GM23338 (cell line): ENCODE results near the gene MED16. TPM values are rescaled to one million over a fixed set of nuclear protein-coding genes. Genes with fewer than 3 reads are reported as not detected.
"Not testable (repeated sequence)": the region's sequence is repeated elsewhere in the genome, so short reads cannot be mapped to it uniquely, and the experiment has no call there.

Source experiments
- ATAC-seq: fragments of 200-7000 bp; cut with Tn5 transposase; 3 replicates; pipeline ENCODE4 v1.9.1; 2020
- DNase-seq: peaks from one replicate; pipeline ENCODE4 v3.0.0-alpha.2; 2015; ENCODE audit warnings: low spot score
- H2AFZ ChIP-seq: fragments of 200-600 bp; sonication (generic); 2 replicates; pipeline ENCODE4 v1.8.0; 2016; ENCODE audit warnings: antibody characterized with exemption, mild to moderate bottlenecking, moderate library complexity
- H3F3A ChIP-seq: fragments of 200-600 bp; sonication (generic); replicated peaks from 2 replicates; pipeline ENCODE4 v1.8.0; 2017; ENCODE audit warnings: antibody characterized with exemption, mixed run types, low read depth
- H3K27ac ChIP-seq: fragments of 200-600 bp; sonication (generic); 2 replicates; pipeline ENCODE4 v1.6.1; 2016; ENCODE audit warnings: low read depth
- H3K27me3 ChIP-seq: fragments of 200-600 bp; sonication (generic); 2 replicates; pipeline ENCODE4 v1.8.0; 2016; ENCODE audit warnings: mild to moderate bottlenecking, mixed run types, moderate library complexity; ENCODE audit not compliant: insufficient read depth
- H3K36me3 ChIP-seq: fragments of 200-600 bp; sonication (generic); 2 replicates; pipeline ENCODE4 v1.8.0; 2016; ENCODE audit warnings: mild to moderate bottlenecking; ENCODE audit not compliant: insufficient read depth
- H3K4me1 ChIP-seq: fragments of 200-600 bp; sonication (generic); 2 replicates; pipeline ENCODE4 v1.8.0; 2016; ENCODE audit warnings: mild to moderate bottlenecking, moderate library complexity; ENCODE audit not compliant: insufficient read depth
- H3K4me2 ChIP-seq: fragments of 200-600 bp; sonication (generic); 2 replicates; pipeline ENCODE4 v1.7.1; 2017; ENCODE audit warnings: mixed run types
- H3K4me3 ChIP-seq: fragments of 200-600 bp; sonication (generic); 2 replicates; pipeline ENCODE4 v1.6.1; 2016; ENCODE audit warnings: mixed run types
- H3K79me2 ChIP-seq: fragments of 200-600 bp; sonication (generic); replicated peaks from 2 replicates; pipeline ENCODE4 v1.8.0; 2017; ENCODE audit warnings: mild to moderate bottlenecking; ENCODE audit not compliant: insufficient read depth
- H3K9me2 ChIP-seq: fragments of 200-600 bp; sonication (generic); 2 replicates; pipeline ENCODE4 v1.8.0; 2017; ENCODE audit not compliant: insufficient read depth
- H4K20me1 ChIP-seq: fragments of 200-600 bp; sonication (generic); replicated peaks from 2 replicates; pipeline ENCODE4 v1.8.0; 2017; ENCODE audit warnings: mild to moderate bottlenecking; ENCODE audit not compliant: insufficient read depth
- H3K27ac Mint-ChIP-seq: 2 replicates; pipeline ENCODE4 v1.8.0; 2020; ENCODE audit warnings: inconsistent platforms, mild to moderate bottlenecking, moderate library complexity, mixed read lengths
- H3K27me3 Mint-ChIP-seq: 3 replicates; pipeline ENCODE4 v1.8.0; 2022; ENCODE audit warnings: low read depth, mild to moderate bottlenecking, moderate library complexity, mixed read lengths, inconsistent platforms; ENCODE audit not compliant: insufficient read depth, poor library complexity
- H3K36me3 Mint-ChIP-seq: 3 replicates; pipeline ENCODE4 v1.8.0; 2021; ENCODE audit warnings: low read depth, mild to moderate bottlenecking, inconsistent platforms, moderate library complexity, mixed read lengths
- H3K4me1 Mint-ChIP-seq: 3 replicates; pipeline ENCODE4 v1.8.0; 2020; ENCODE audit warnings: mild to moderate bottlenecking, inconsistent platforms, mixed read lengths
- H3K4me3 Mint-ChIP-seq: 3 replicates; pipeline ENCODE4 v1.8.0; 2021; ENCODE audit warnings: moderate library complexity, mild to moderate bottlenecking, inconsistent platforms, mixed read lengths
- H3K9me3 Mint-ChIP-seq: 3 replicates; pipeline ENCODE4 v1.8.0; 2020; ENCODE audit warnings: moderate library complexity, mild to moderate bottlenecking, inconsistent platforms, mixed read lengths
- JUNB ChIP-seq: IDR thresholded peaks from one replicate; pipeline ENCODE4 v1.6.1; 2016; ENCODE audit warnings: antibody characterized with exemption; ENCODE audit not compliant: unreplicated experiment
- STAT1 ChIP-seq: IDR thresholded peaks from one replicate; pipeline ENCODE4 v1.6.1; 2016; ENCODE audit warnings: antibody characterized with exemption; ENCODE audit not compliant: unreplicated experiment
- polyA plus RNA-seq: library from polyadenylated mRNA; unstranded; fragments of >200 nt; fragmentation: Nextera tagmentation; extraction: Ambion mirVana; gene quantifications from 2 replicates; pipeline ENCODE4 v1.2.1, GENCODE V29; 2016
- total RNA-seq: library from RNA; depleted of rRNA; stranded (reverse); fragments of >200 nt; shearing (Covaris generic); gene quantifications from 2 replicates; pipeline ENCODE4 v1.2.3, GENCODE V29; 2014
- TF ChIP-seq, protein P1 (sequence below): fragments of 250-450 bp; sonication (Bioruptor Pico); IDR thresholded peaks from 2 replicates; pipeline ENCODE4 v1.5.0; 2020; ENCODE audit warnings: mild to moderate bottlenecking, moderate library complexity

The MED16 gene
- total and polyA plus RNA-seq, 2 experiments from 2014 or later = 52.7 to 73.6 TPM

- TF ChIP-seq, protein P1, sequence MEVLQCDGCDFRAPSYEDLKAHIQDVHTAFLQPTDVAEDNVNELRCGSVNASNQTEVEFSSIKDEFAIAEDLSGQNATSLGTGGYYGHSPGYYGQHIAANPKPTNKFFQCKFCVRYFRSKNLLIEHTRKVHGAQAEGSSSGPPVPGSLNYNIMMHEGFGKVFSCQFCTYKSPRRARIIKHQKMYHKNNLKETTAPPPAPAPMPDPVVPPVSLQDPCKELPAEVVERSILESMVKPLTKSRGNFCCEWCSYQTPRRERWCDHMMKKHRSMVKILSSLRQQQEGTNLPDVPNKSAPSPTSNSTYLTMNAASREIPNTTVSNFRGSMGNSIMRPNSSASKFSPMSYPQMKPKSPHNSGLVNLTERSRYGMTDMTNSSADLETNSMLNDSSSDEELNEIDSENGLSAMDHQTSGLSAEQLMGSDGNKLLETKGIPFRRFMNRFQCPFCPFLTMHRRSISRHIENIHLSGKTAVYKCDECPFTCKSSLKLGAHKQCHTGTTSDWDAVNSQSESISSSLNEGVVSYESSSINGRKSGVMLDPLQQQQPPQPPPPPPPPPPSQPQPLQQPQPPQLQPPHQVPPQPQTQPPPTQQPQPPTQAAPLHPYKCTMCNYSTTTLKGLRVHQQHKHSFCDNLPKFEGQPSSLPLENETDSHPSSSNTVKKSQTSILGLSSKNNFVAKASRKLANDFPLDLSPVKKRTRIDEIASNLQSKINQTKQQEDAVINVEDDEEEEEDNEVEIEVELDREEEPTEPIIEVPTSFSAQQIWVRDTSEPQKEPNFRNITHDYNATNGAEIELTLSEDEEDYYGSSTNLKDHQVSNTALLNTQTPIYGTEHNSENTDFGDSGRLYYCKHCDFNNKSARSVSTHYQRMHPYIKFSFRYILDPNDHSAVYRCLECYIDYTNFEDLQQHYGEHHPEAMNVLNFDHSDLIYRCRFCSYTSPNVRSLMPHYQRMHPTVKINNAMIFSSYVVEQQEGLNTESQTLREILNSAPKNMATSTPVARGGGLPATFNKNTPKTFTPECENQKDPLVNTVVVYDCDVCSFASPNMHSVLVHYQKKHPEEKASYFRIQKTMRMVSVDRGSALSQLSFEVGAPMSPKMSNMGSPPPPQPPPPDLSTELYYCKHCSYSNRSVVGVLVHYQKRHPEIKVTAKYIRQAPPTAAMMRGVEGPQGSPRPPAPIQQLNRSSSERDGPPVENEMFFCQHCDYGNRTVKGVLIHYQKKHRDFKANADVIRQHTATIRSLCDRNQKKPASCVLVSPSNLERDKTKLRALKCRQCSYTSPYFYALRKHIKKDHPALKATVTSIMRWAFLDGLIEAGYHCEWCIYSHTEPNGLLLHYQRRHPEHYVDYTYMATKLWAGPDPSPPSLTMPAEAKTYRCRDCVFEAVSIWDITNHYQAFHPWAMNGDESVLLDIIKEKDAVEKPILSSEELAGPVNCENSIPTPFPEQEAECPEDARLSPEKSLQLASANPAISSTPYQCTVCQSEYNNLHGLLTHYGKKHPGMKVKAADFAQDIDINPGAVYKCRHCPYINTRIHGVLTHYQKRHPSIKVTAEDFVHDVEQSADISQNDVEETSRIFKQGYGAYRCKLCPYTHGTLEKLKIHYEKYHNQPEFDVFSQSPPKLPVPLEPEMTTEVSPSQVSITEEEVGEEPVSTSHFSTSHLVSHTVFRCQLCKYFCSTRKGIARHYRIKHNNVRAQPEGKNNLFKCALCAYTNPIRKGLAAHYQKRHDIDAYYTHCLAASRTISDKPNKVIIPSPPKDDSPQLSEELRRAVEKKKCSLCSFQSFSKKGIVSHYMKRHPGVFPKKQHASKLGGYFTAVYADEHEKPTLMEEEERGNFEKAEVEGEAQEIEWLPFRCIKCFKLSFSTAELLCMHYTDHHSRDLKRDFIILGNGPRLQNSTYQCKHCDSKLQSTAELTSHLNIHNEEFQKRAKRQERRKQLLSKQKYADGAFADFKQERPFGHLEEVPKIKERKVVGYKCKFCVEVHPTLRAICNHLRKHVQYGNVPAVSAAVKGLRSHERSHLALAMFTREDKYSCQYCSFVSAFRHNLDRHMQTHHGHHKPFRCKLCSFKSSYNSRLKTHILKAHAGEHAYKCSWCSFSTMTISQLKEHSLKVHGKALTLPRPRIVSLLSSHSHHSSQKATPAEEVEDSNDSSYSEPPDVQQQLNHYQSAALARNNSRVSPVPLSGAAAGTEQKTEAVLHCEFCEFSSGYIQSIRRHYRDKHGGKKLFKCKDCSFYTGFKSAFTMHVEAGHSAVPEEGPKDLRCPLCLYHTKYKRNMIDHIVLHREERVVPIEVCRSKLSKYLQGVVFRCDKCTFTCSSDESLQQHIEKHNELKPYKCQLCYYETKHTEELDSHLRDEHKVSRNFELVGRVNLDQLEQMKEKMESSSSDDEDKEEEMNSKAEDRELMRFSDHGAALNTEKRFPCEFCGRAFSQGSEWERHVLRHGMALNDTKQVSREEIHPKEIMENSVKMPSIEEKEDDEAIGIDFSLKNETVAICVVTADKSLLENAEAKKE = no peak
- TF ChIP-seq JUNB (no peak), STAT1 (no peak)
Observed at GRCh38 chr19:850221-850978, 42.6 kb downstream of the MED16 start (continued).

GRCh38 chr19:849195-849594, 43.8 kb downstream of the MED16 start:
- DNase-seq, H3K9me3 Mint-ChIP-seq, H4K20me1 ChIP-seq, H3K27ac Mint-ChIP-seq, H3K36me3 ChIP-seq, H3K4me1 Mint-ChIP-seq, H3K4me3 Mint-ChIP-seq, H3K4me2 ChIP-seq, H2AFZ ChIP-seq, H3K27ac ChIP-seq, H3F3A ChIP-seq, H3K79me2 ChIP-seq, H3K9me2 ChIP-seq, H3K4me1 ChIP-seq, H3K4me3 ChIP-seq, H3K36me3 Mint-ChIP-seq, ATAC-seq, H3K27me3 ChIP-seq: not testable (repeated sequence)
- peaks cover 13% of the 10 kb centered on the region for H3K27me3 Mint-ChIP-seq
